BLaER1 (cell line): Measurements from ENCODE around the gene CRYBG3.

Experiments
- H3K27ac ChIP-seq: shearing (Covaris generic); formaldehyde crosslinking; 2 replicates; pipeline ENCODE4 v1.8.1; 2022
- H3K27me3 ChIP-seq: shearing (Covaris generic); formaldehyde crosslinking; 2 replicates; pipeline ENCODE4 v1.8.1; 2022
- H3K36me3 ChIP-seq: shearing (Covaris generic); formaldehyde crosslinking; 2 replicates; pipeline ENCODE4 v1.8.1; 2022
- H3K4me1 ChIP-seq: shearing (Covaris generic); formaldehyde crosslinking; 2 replicates; pipeline ENCODE4 v1.8.1; 2022
- H3K4me2 ChIP-seq: shearing (Covaris generic); formaldehyde crosslinking; 2 replicates; pipeline ENCODE4 v1.8.1; 2022
- H3K4me3 ChIP-seq: shearing (Covaris generic); formaldehyde crosslinking; 2 replicates; pipeline ENCODE4 v1.8.1; 2022
- H3K9ac ChIP-seq: shearing (Covaris generic); formaldehyde crosslinking; 2 replicates; pipeline ENCODE4 v1.8.1; 2022
- H3K9me3 ChIP-seq: shearing (Covaris generic); formaldehyde crosslinking; 2 replicates; pipeline ENCODE4 v1.8.1; 2022
- H4K20me1 ChIP-seq: shearing (Covaris generic); formaldehyde crosslinking; 2 replicates; pipeline ENCODE4 v1.8.1; 2022
- Cebpa-rat ChIP-seq: shearing (Covaris generic); IDR thresholded peaks from 2 replicates; pipeline ENCODE4 v1.8.1; 2022

Gene CRYBG3

DNA sequence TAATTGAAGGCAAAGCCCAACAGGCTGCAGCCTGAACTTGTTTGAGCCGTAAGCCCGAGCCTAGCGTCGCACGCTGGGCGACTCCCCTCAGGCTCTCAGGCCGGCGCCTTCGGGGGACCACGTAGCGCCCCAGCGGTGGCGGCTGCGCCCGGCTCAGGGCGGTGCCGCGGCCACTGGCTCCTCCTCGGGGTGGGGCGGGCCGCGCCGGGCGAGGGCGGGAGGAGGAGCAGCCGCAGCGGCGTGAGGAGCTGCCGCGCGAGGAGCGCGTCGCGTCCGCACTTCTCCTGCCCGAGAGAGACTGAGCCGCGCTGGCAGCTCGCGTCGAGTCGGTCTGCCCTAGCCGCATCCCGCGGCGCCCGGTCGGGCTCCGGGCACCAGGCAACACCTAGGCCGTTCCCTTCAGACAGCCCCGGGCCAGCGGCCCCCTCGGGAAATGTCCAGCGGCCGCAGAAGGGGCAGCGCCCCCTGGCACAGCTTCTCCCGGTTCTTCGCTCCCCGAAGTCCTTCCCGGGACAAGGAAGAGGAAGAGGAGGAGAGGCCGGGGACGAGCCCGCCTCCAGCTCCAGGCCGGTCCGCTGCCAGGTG is at the start of gene CRYBG3:
TSS of gene CRYBG3 (plus strand) at position 238 of the 585 bp plus-strand sequence. CDS start at position 434, 196 bp downstream.
- no peaks in the 10 kb centered on the region for H3K9me3 ChIP-seq
- TF ChIP-seq Cebpa-rat: no peak

DNA sequence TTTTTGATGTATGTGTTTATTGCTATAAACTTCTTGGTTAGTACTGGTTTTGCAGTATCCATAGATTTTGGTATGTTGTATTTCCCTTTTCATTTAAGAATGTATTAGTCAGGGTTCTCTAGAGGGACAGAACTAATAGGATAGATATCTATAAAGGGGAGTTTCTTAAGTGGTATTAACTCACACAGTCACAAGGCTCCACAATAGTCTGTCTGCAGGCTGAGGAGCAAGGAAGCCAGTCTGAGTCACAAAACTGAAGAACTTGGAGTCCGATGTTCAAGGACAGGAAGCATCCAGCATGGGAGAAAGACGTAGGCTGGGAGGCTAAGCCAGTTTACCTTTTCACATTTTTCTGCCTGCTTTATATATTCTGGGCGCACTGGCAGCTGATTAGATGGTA is 48.9 kb upstream of the CRYBG3 start:
- no peak overlapping the region for H3K4me3 ChIP-seq
- H4K20me1 ChIP-seq: no peaks in the 10 kb centered on the region
- H3K27ac ChIP-seq: no peak overlapping the region
- TF ChIP-seq Cebpa-rat: no peak
- H3K27me3 ChIP-seq: no peaks in the 10 kb centered on the region
- H3K36me3 ChIP-seq: no peaks in the 10 kb centered on the region
- H3K9ac ChIP-seq: no peak overlapping the region
- H3K4me2 ChIP-seq: no peak overlapping the region
- peaks cover 5% of the 10 kb centered on the region; the same call in 1 of the 2 replicates for H3K9me3 ChIP-seq
- H3K4me1 ChIP-seq: no peaks in the 10 kb centered on the region

More for the DNA sequence above, at the start of gene CRYBG3:
- H3K27ac ChIP-seq: peak within 1 kb of the TSS; percentile 65
- H3K27me3 ChIP-seq: peaks cover 37% of the 10 kb centered on the region
- peak within 1 kb of the TSS; percentile 99 for H3K4me2 ChIP-seq
- peaks cover 10% of the 10 kb centered on the region; the same call in 1 of the 2 replicates for H4K20me1 ChIP-seq
- peak within 1 kb of the TSS; percentile 76 for H3K9ac ChIP-seq
- H3K4me1 ChIP-seq: peaks cover 19% of the 10 kb centered on the region
- no peaks in the 10 kb centered on the region for H3K36me3 ChIP-seq
- H3K4me3 ChIP-seq: peak within 1 kb of the TSS; percentile 84

GRCh38 chr3:97778152-97778551 is 43.7 kb upstream of the CRYBG3 start:
- H4K20me1 ChIP-seq: no peaks in the 10 kb centered on the region
- no peak overlapping the region for H3K9ac ChIP-seq
- TF ChIP-seq Cebpa-rat: no peak
- no peak overlapping the region for H3K4me3 ChIP-seq
- H3K27me3 ChIP-seq: no peaks in the 10 kb centered on the region
- no peaks in the 10 kb centered on the region for H3K9me3 ChIP-seq
- H3K36me3 ChIP-seq: no peaks in the 10 kb centered on the region
- H3K27ac ChIP-seq: no peak overlapping the region
- H3K4me2 ChIP-seq: no peak overlapping the region
- no peaks in the 10 kb centered on the region for H3K4me1 ChIP-seq

DNA sequence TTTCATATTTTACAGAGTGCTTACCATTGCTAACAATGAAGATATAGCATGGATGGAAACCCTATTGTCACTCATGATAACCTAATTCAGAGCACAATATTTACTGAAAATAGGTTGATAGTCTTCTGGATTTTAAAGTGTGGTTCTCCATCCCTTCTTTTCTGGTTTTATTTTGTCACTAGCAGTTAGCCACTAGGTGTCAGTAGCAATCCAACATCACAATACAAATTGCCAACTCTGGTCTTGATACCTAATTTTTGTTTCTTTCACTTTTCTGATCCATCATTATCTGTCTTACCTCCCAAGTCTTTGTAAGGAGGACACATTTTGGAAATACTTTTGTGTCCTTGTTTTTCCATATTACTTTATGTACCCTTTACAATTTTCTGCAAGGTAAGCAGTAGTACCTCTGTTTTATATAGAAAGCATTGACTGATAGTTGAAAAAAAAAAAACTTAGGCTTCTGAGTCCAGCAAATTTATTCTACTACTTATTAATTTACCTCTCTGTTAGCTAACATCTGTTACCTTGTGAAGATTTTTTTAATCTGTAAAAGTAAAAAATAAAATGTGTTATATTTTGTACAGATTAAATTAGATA is 28.3 kb upstream of the CRYBG3 start:
- Histone ChIP-seq H3K27ac (no peak overlapping the region), H3K4me2 (no peak overlapping the region), H4K20me1 (no peaks in the 10 kb centered on the region), H3K4me3 (no peak overlapping the region), H3K9me3 (no peaks in the 10 kb centered on the region), H3K4me1 (no peaks in the 10 kb centered on the region), H3K36me3 (no peaks in the 10 kb centered on the region), H3K9ac (no peak overlapping the region), H3K27me3 (no peaks in the 10 kb centered on the region)
- TF ChIP-seq Cebpa-rat: no peak

GRCh38 chr3:97795951-97796350 is 25.9 kb upstream of the CRYBG3 start:
- no peaks in the 10 kb centered on the region for H3K27me3 ChIP-seq
- H3K4me1 ChIP-seq: no peaks in the 10 kb centered on the region
- no peaks in the 10 kb centered on the region for H3K9me3 ChIP-seq
- no peak overlapping the region for H3K9ac ChIP-seq
- no peak overlapping the region for H3K4me3 ChIP-seq
- no peak for TF ChIP-seq Cebpa-rat
- no peak overlapping the region for H3K4me2 ChIP-seq
- no peaks in the 10 kb centered on the region for H3K36me3 ChIP-seq
- no peaks in the 10 kb centered on the region for H4K20me1 ChIP-seq
- no peak overlapping the region for H3K27ac ChIP-seq

- TF ChIP-seq Cebpa-rat: no peak
- Histone ChIP-seq H4K20me1 (no peaks in the 10 kb centered on the region), H3K9ac (no peak overlapping the region), H3K9me3 (no peaks in the 10 kb centered on the region), H3K4me2 (no peak overlapping the region), H3K27ac (no peak overlapping the region), H3K4me3 (no peak overlapping the region), H3K36me3 (no peaks in the 10 kb centered on the region), H3K4me1 (no peaks in the 10 kb centered on the region), H3K27me3 (no peaks in the 10 kb centered on the region)
Observed at GRCh38 chr3:97804471-97804870, 17.3 kb upstream of the CRYBG3 start.

DNA sequence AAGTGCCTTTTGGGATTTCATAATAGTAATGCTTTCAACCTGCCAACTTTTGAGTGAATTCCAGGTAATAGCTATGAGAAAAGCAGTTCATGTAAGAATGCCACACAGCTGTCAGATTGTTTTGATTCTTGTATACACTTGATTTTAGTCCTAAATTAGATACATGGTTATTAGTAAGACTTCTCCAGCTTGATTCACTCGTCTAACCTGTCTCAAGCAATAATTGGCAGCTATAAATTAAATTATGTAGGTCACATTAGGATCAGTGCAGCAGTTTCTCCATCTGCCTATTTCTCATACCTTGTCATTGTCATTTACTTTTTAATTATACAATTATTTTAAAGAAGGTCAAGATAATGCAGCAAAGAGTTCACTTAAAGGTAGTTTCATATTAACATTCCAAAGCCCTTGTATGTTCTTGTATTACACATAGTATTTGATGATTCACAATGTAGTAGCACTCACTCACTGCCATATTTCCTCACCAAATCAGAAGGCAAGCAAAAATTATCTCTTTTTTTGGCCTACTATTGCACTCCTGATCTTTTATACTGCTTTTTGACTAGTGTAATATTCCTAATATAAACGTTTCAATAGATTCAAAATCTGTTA is 10.9 kb upstream of the CRYBG3 start:
- no peak for TF ChIP-seq Cebpa-rat
- no peaks in the 10 kb centered on the region for H3K36me3 ChIP-seq
- H4K20me1 ChIP-seq: no peaks in the 10 kb centered on the region
- H3K4me2 ChIP-seq: no peak overlapping the region
- H3K9ac ChIP-seq: no peak overlapping the region
- H3K27ac ChIP-seq: no peak overlapping the region
- no peaks in the 10 kb centered on the region for H3K27me3 ChIP-seq
- H3K4me3 ChIP-seq: no peak overlapping the region
- H3K4me1 ChIP-seq: no peaks in the 10 kb centered on the region
- H3K9me3 ChIP-seq: no peaks in the 10 kb centered on the region

DNA sequence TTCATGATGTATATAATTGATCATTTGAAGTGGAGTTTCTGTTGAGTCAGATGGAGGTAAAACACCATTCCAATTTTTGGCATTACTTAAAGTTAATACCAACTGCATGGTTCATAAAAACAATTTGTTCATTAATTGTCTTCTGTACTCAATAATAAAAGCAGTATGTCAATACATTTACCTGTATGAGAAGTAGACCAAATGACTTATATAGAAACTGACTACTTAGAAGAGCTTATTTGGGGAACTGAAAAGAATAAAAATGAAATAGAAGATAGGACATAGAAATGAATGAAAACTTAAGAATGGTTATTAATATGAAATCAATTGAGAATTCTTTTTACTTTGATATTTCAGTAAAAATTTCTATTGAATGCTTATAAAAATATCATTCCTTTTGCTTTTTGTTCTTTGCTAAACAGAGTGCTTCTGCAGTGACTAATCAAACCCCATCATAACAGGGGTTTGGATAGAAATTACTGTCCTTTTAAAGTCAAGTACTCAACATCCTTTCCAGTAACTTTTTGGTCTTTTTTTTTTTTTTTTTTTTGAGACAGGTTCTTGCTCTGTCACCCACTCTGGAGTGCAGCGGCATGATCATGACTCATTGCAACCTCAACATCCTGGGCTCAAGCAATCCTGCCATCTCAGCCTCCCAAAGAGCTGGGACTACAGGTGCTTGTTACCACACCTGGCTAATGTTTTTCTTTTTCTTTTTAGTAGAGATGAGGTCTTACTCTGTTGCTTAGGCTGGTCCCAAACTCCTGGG is 6.5 kb upstream of the CRYBG3 start:
- H3K4me3 ChIP-seq: no peak overlapping the region
- H3K27ac ChIP-seq: no peak overlapping the region
- H3K4me2 ChIP-seq: no peak overlapping the region
- H3K27me3 ChIP-seq: peaks cover under 1% of the 10 kb centered on the region; the same call in 1 of the 2 replicates
- no peaks in the 10 kb centered on the region for H3K4me1 ChIP-seq
- H3K36me3 ChIP-seq: no peaks in the 10 kb centered on the region
- TF ChIP-seq Cebpa-rat: no peak
- no peaks in the 10 kb centered on the region for H3K9me3 ChIP-seq
- H4K20me1 ChIP-seq: no peaks in the 10 kb centered on the region
- no peak overlapping the region for H3K9ac ChIP-seq

DNA sequence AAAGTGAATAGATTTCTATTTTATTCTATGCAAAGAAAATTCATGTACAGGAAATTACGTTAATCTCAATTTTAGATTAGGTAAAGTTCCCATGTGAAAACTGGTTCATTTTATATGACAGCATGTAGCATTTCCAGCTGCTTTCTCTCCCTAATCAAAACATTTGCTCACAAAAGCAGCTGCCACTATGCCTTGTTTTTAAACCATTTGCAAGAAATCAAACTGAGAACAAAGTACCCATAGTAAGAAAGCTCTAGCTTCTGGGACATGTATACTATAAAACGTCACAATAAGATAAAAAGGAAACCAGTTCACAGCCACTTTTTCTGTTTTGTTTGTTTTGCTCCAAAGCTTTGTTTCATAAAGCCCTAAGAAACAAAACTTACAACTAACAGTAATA is 5.0 kb upstream of the CRYBG3 start:
- no peak overlapping the region for H3K27ac ChIP-seq
- no peak overlapping the region for H3K4me2 ChIP-seq
- no peak overlapping the region for H3K4me3 ChIP-seq
- no peak overlapping the region for H3K9ac ChIP-seq
- peaks cover 15% of the 10 kb centered on the region for H3K27me3 ChIP-seq
- TF ChIP-seq Cebpa-rat: no peak
- peaks cover 7% of the 10 kb centered on the region; the same call in 1 of the 2 replicates for H3K4me1 ChIP-seq
- no peaks in the 10 kb centered on the region for H3K36me3 ChIP-seq
- H4K20me1 ChIP-seq: no peaks in the 10 kb centered on the region
- no peaks in the 10 kb centered on the region for H3K9me3 ChIP-seq

DNA sequence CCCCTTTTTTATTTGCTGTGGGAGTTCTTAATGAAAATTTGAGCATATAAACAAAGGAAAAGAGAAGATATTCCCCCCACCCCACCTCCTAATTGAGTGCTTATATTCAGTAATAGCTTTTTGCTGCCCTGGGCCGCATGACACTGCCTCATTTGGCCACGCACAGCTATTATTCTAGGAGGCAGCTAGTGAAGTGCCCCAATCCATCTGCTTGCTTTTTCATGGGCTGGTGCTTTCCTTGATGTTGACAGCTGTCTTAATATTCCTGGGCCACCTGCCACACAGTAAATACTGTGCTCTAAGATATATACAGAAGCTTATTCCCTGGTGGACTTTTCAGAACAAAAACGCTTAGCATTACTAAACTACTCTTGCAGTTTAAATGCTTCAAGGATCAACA is 3.8 kb upstream of the CRYBG3 start:
- H3K4me3 ChIP-seq: no peak overlapping the region
- no peaks in the 10 kb centered on the region for H3K36me3 ChIP-seq
- H3K9me3 ChIP-seq: no peaks in the 10 kb centered on the region
- TF ChIP-seq Cebpa-rat: no peak
- H3K27ac ChIP-seq: no peak overlapping the region
- no peak overlapping the region for H3K4me2 ChIP-seq
- H3K4me1 ChIP-seq: peaks cover 13% of the 10 kb centered on the region
- H3K27me3 ChIP-seq: peaks cover 26% of the 10 kb centered on the region
- H3K9ac ChIP-seq: no peak overlapping the region
- no peaks in the 10 kb centered on the region for H4K20me1 ChIP-seq
